GM19023 (cell line): Measurements from ENCODE around the gene TBC1D2B.

ENCODE experiments used
- ATAC-seq: cut with Tn5 transposase; IDR thresholded peaks from one replicate; pipeline ENCODE4 v1.9.1; 2021; ENCODE audit warnings: mild to moderate bottlenecking, moderate library complexity; ENCODE audit not compliant: unreplicated experiment

Gene TBC1D2B

DNA sequence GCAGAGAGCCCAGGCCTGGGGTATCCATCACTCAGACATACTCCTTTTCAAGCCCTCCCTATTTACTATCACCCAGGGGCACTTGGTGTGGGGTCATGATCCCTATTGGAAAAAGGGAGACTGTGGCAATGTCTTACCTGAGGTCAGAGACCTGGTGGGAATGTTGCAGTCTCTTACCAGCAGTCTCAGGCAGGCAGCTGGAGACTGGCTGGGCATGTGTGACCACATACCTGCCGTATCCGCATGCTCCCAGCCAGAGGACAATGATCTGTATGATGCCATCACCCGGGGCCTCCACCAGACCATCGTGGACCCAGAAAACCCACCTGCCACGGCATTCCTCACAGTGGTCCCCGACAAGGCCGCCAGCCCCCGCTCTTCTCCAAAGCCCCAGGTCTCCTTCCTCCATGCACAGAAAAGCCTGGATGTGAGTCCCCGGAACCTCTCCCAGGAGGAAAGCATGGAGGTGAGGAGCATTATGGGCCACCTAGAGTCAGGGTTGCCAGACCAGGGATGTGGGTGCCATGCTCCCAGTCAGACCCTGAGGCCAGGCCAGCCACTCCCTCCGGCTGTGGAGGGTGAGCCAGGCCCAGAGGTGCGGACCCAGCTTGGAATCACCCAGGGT lies 20.7 kb upstream of the TBC1D2B start:
- no peak for ATAC-seq

DNA sequence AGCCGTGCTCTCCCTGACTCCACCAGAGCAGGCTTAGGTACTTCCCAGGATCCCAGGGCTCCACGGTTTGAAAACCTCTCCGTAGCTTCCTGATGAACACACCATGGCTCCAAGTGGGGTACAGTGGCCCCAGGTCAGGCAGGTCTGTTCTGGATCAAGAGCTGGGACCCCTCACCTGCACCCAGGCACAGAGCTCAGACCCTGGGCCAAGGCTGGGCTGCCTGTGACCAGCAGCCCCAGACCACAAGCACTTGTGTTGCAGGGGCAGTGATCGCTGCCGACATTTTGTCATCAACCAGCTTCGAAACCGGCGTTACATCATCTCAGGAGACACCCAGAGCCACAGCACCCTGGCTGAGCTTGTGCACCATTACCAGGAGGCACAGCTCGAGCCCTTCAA lies 20.2 kb upstream of the TBC1D2B start:
- no peak for ATAC-seq

DNA sequence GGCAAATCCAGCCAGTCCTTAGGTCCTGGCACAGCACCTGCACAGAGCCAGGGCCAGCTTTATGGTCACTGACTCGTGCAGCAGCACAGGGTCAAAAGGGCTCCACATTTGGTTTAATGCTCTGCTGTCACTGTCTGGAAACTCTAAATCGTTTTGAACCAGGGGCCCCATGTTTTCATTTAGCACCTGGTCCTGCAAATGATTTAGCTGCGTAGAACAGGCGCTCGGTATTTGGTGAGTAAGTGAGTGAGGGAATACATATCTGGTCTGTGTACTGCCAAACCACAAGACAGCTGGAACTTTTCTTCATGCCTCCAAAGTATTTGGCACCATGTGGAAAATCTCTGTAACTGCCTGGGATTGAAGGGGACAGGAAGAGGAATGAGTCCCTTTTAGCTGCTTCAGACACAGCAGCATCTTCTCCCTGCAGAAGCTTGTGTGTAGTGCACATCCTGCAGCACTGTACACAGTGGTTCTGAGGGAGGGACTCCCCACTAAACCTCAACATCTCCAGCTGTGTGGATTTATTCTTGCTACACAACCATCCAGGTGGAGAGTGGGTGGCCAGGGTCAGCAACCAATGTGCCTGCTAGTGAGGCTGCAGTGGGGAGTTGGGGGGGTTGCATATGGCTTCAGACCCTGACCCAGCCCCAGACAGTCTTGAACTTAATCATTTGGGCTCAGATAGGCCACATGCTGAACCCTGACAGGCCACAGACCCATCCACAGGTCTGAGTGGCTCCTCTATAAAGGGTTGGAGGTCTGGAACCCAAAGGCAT lies 15.9 kb upstream of the TBC1D2B start:
- no peak for ATAC-seq

DNA sequence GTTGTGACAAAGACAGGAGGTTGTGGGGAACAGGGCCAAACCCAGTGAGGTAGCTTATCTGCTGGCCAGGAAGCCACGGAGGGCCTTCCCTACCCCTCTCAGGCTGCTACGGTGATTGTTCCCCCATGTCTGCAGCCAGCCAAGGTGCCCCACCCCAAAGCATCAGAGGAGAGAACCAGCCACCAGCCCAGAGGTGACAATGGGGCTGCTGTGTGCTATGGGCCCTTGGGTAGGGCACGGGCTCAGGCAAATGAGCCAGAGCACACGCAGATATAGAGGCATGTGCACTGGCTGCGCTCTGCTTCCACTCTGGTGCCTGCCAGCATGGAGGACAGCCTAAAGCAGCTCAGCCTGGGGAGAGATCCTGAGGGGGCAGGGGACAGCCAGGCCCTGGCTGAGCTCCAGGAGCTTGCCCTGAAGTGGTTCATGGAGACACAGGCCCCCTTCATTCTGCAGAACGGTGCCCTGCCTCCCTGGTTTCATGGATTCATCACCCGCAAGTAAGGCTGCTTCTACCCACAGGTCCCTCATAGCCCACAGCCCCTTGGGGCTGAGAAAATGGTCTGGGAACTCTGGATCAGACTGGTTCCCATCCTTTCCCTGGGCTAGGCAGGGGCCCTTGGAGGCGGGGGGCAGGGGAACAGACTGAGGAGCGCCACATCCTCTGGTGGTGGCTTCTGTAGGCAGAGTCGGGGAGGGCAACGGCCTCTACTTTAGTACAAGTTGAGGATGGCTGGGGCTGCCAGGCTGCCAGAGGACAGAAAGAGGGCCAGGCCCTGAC lies 14.9 kb upstream of the TBC1D2B start, which contains the start of gene SH2D7:
SH2D7 (plus strand) TSS at position 301 of the 781 bp plus-strand sequence; CDS start at position 325, 24 bp downstream.
- ATAC-seq, result no peak

DNA sequence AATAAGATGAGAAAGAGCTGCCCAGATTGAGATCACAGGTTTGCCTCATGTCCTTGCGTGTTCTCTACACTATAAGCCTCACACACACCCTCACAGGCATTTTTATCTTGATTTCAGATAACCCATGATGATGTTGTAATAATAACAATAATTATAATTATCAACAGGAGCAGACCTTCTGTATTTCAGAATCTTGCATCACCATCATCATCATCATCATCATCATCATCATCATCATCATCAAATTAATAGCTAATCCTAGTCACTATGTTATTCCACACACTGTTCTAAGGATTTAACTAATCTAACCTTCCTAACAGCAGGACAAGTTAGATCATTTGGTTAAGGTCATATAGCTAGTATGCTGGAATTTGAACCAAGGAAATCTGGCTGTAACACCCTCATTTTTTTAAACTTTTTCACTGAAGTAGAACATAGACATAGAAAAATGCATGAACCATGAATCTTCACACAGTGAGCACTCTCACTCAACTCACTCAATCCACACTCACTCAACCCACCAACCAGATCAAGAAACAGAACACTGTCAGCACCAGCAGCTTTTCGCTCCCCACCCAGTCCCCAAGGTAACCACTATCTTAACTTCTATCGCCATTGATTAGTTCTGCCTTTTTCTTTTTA lies 13.0 kb upstream of the TBC1D2B start:
- ATAC-seq, result no peak

DNA sequence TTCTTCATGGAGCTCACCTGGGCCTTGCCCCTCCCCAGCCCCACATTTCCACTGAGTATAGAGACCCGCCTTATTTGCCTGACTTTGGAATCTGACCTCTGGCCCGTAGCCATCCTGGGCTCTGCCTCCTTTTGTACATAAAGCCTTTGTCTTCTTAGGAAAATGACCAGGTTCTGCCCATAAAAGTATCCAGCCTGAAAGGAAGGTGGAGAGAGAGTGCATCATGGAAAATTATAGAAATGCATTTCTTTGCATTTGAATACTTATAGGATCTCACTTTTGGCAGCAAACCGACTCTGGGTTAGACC lies 11.2 kb upstream of the TBC1D2B start:
- ATAC-seq, result no peak

DNA sequence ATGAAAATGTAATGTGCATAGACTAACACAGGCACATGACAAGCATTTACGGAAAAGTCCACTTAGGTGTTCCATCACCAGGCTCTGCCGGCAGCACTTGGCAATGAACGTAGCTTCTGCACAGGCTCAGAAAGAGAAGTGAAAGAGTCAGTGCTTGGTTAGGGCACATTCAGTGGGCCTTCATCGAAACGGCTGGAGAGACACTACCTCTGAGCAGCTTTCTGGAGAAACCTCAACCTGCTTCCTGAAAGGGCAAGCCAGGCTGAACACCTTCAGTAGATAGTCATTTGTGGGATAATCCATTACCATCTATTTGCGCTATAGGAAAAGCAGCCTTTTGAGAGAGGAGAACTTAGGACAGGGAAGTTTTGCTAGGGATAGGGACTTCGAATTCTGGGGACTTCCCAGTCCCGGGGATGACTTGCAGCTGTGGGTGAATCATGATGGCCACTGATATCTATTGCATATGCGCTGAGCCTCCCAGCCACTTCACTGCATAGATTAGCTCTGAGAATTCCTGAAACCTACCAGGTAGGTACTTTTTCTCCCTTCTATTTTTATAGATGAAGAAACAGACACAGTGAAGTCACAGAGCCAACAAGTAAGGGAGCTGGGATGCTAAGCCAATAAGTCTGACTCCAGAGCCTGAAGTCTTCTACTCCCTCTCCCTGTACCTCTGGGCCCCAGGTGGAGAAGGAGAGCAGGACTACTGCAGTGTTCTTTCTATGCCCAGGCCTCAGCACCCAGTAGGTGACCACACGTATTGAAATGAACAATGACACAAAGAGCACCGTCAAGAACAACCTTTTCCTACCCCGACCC lies 10.7 kb upstream of the TBC1D2B start:
- ATAC-seq, result no peak

DNA sequence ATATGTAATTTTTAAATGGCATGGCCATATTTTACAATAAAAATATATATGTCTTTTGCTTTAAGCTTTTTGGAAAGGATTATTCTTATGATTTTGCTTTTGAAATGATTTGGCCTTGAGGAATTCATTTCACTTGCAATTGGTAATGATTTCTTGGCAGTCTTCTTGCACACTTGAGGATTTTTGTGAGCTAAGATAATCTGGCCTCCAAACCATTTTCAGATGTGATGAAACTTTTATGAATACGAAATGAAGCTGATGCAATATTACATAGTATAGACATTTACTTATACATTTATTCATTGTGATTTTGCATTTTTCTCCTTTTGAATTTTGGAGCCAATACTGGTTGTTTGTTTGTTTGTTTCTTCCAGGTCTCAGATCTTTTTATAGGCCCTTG lies 8.4 kb upstream of the TBC1D2B start:
- ATAC-seq, result no peak

DNA sequence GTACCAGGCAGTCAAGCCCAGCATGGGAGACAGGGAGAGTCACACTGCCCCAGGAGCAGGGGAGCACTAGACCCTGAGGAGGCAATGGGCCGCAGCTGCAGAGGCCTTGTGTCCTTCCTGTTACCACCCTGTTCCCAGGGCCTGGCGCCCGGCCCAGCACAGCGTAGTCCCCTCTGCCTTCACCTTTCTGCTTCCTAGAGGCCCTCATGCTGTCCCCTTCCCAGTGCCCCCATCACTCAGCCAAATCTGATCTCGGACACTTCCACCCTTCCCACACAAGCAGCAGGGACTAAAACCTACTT lies 6.9 kb upstream of the TBC1D2B start:
- no peak for ATAC-seq

DNA sequence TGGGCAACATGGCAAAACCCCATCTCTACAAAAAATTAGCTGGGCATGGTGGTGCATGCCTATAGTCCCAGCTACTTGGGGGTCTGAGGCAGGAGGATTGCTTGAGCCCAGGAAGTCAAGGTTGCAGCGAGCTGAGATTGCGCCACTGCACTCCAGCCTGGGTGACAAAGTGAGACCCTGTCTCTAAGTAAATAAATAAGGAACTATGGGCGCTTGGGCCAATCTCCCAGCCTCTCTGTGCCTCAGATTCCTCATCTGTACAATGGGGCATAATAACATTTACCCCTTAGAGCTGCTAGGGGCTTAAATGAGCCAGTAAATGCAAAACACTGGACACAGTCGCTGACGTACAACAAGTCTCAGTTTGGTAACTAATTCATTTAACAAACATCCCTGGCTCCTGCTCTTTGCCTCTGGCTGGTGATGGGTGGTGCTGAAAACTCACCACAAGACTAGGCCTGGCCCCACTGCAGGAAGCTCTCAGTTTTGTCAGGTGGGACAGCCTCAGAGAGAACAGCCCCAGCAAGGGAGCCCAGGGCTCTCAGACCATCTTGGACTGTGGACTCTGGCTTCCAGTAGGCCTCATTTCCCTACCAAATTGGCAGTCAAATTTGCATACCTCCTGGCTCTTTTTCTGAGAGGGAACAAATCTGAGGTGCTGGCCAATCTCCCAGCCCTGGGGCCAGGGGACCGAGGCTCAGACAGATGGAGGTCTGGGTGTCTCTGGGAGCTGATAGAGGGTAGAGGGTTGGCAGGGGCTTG lies 6.4 kb upstream of the TBC1D2B start:
- ATAC-seq, result peak; percentile 83

DNA sequence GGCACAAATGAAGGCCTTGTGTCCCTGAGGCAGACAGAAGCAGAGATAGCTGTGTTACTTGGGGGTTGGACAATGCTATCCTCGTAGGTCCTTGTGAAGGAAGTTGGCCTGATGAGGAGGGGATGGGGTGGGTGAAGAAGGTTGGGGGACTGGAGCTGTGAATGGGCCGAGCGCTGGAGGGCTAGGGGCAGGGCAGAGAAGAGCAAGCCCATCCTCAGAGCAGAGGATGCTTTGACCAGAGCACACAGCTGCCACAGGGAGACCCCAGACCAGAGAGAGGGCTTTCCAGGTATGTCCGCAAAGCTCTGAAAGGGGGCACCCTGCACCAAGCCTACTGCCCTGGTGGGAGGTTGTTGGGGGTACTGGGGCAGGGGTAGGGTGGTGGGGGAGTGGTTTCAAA lies 5.7 kb upstream of the TBC1D2B start:
- no peak for ATAC-seq

DNA sequence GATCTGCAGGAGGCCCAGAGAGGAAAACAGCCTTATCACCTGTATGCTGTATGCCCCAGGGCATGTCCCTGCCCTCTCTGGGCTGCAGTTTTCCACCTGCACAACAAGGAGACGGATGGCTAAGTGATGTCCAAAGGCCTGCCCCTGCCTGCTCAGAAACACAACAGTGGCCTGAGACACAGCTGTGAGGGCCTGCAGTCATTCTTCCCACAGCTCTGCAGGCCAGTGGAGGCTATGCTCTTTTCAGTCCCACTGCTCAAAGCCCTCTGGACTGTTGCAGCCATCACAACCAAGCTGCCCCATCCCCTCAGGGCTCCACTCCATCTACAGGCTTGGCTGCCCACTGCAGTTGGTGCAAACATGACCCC lies 5.2 kb upstream of the TBC1D2B start:
- no peak for ATAC-seq

DNA sequence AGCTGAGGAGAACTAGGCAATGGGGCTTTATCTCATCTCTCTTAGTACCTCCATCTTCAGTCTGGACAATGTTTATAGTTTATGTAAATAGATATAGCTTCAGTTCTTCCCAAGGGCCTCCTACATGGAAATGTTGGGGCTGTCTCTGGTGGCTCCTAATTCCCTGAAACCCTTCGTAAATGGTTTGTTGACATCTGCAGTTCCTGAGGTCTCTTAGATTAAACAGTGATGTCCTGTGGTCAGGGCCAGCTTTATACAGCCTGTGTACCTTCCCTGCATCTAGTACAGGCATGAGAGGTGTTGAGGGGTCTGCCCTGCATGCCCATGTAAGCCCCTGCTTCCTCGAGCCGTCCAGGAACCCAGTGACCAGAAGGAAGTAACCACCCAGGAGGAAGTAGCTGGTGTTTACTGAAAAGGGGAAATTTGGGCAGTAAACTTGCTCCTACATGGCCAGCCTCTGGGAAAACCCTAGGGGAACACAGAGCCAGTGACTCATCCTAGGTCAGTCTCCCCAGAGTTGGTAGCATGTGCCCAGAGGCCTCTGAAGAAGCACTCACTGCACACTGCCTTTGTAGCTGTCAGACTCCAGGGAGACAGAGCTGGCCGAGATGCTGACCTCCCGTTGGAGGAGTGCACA lies 4.7 kb upstream of the TBC1D2B start:
- no peak for ATAC-seq

DNA sequence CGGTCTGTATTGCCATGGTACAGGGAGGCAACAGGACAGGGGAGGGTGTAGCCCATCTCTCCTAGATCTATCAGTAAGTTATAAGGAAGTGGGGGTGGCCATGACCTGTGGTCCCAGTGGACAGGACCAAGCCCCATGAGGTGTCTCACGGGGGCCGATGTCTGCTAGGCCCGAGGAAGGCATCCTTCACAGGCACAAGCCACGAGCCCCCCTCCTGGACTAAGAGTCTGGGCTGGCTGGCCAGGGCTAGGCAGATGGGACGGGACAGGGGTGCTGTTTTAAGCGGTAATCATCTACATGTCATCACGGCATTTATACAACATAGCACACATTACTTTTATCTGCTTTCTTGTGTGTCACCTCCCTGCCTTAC lies 2.6 kb upstream of the TBC1D2B start:
- no peak for ATAC-seq

DNA sequence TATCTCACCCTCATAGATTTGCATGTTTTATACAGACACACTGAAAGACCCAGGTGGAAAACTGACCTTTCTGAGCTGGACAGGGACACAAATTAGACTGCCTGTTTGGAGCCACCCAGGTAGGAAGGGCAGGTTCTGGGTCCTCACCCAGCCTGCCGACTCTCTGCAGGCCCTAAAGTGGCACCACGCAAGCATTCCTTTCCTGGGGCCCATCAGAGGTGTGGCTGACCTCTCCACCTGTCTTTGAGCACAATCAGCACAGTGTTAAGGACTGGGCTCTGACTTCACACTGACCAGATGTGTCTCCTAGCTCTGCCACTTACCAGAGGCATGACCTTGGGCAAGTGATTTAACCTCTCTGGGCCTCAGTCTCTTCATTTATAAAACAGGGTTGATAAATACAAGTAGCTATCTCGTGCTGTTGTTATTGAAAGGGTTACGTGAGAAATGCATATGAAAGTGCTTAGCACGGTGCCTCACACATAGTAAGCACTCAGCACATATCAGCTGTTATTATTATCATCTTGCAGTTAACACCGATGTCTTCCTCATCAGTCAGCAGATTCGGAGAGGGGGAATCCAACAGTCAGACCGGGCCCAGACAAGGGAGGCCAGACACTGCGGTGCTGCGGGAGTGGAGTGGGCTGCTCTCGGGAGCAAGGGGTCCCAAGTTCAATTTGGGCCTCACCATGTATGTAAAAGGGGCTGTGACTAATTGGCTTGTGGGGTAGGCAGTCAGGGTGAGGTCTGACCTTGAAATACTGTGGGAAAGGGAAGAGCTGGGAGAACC lies 2.0 kb upstream of the TBC1D2B start:
- no peak for ATAC-seq

DNA sequence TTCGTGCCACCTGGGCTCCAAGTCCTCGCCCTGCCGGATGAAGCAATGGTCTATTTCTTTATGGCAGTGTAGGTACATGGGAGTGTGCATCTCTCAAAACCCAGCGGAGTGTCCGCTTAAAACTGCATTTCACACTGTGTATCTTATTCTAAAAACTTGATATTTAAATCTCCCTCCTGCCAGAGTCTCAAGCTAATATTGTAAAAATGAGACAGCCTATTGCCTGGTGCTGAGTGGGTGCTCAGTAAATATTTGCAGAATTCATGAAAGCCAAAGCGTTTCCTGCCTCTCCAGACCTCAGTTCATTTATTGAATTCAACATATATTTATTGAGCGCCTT lies 330 bp upstream of the TBC1D2B start:
- ATAC-seq, result no peak

DNA sequence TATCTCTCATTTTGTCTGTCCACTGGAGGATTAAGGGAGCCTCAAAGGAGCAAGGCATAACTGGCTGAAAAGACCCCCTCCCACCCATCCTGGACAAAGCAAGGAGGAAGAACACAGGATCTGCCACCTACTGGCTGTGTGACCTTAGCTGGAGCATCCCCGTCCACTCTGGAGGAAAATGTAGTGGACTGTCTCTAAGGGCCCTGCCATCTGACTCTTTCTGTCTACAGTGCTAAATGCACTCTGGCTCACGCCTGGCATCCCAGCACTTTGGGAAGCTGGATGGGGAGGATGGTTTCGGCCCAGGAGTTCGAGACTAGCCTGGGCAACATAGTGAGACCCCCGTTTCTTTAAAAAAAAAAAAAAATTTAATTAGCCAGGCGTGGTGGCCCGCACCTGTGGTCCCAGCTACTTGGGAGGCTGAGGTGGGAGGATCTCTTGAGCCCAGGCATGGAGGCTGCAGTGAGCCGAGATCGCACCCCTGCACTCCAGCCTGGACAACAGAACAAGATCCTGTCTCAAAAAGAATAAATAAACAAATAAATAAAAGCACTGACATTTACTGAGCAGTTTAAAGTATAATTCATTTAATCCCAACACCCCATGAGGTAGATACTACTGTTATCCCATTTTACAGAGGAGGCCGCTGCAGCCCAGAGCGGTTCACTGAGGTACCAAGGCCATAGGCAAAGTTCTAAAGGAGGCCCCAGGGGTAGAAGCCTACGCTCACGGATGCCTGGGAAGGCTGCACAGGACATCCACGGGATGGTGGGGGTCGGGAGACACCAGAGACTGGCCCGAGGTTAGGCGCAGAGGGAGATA lies 1.1 kb downstream of the TBC1D2B start:
- no peak for ATAC-seq

DNA sequence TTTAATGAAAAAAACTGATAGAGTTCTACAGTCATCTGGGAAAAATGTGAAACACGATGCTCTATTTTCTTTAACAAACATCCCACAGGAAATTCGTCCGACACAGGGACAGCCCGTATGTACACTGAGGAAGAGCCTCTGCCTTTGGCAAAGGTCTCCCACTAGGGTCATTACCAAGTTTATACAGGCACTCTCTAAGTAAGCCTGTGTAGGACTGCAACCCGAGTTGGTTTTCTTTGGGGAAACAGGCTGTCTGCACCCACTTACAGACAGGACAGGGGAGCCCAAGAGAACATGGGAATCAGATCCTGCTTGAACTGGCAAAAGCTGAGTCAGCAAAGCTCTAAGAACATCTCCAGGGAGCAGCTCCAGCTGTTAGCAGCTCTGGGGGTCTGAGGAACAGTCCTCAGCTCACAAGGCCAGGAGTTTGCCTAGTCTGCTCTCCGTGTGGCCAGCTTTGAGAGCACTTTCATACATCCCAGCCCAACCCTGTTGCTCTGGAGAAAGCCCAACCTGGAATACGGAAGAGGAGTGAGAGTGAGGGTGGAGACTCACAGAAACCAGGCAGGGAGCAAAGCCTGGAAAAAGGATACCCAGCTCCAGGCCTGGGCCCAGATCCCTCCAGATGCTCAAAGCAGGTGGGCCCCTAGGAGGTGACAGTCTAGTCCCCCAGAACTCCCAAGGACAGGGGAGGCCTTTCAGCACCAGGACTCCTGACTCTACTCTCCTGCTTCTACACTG lies 1.9 kb downstream of the TBC1D2B start:
- ATAC-seq, result no peak
